PC-9 (cell line): ENCODE results near the gene ATXN1. TPM values are rescaled to one million over a fixed set of nuclear protein-coding genes. Genes with fewer than 3 reads are reported as not detected.
A peak's percentile ranks its signal among the peaks of the same experiment; 100 is the strongest.
"Not testable (repeated sequence)": the region's sequence is repeated elsewhere in the genome, so short reads cannot be mapped to it uniquely, and the experiment has no call there.

Experiments used
- BruUV-seq: library from RNA; stranded (reverse); fragments of 400-500 nt; replicated peaks from 2 replicates; lab custom pipeline; 2021; lab: Mats Ljungman, UMichigan
- CTCF ChIA-PET: fragments of 300-600 bp; sonication (Branson Sonifier 250); formaldehyde crosslinking; loops from one replicate; lab custom pipeline; 2022; ENCODE audit warnings: antibody characterized with exemption; lab: Charles Lee
- POLR2A ChIA-PET: fragments of 300-600 bp; sonication (Branson Sonifier 250); formaldehyde crosslinking; loops from one replicate; lab custom pipeline; 2022; ENCODE audit warnings: antibody characterized with exemption; ENCODE audit not compliant: unreplicated experiment; lab: Charles Lee
- DNase-seq, 2 experiments: peaks; one replicate each; pipeline versions ENCODE4 v3.0.0 to v3.0.0-alpha.2; 2015 to 2022; ENCODE audit warnings: mixed read lengths in 1 of 2
- H2AFZ ChIP-seq: fragments of 200-600 bp; sonication (generic); 2 replicates; pipeline ENCODE4 v1.8.1; 2017; ENCODE audit warnings: antibody characterized with exemption
- H3F3A ChIP-seq: fragments of 200-600 bp; sonication (generic); 2 replicates; pipeline ENCODE4 v1.8.1; 2017; ENCODE audit warnings: antibody characterized with exemption, mild to moderate bottlenecking, low read depth; ENCODE audit not compliant: insufficient read depth
- H3K27ac ChIP-seq: fragments of 200-600 bp; sonication (generic); 2 replicates; pipeline ENCODE4 v1.6.1; 2016; ENCODE audit warnings: mixed run types
- H3K27me3 ChIP-seq: fragments of 200-600 bp; sonication (generic); 2 replicates; pipeline ENCODE4 v1.6.1; 2016; ENCODE audit warnings: low read depth, mixed run types; ENCODE audit not compliant: insufficient read depth
- H3K36me3 ChIP-seq: fragments of 200-600 bp; sonication (generic); 2 replicates; pipeline ENCODE4 v1.6.1; 2016; ENCODE audit warnings: low read depth, mixed run types
- H3K4me1 ChIP-seq: fragments of 200-600 bp; sonication (generic); replicated peaks from 2 replicates; pipeline ENCODE4 v1.6.1; 2016; ENCODE audit warnings: mixed run types; ENCODE audit not compliant: insufficient read depth
- H3K4me2 ChIP-seq: fragments of 200-600 bp; sonication (generic); 2 replicates; pipeline ENCODE4 v1.6.1; 2017; ENCODE audit warnings: mixed run types
- H3K4me3 ChIP-seq: fragments of 200-600 bp; sonication (generic); 2 replicates; pipeline ENCODE4 v1.6.1; 2016; ENCODE audit warnings: mixed run types
- H3K79me2 ChIP-seq: fragments of 200-600 bp; sonication (generic); 2 replicates; pipeline ENCODE4 v1.6.1; 2017; ENCODE audit warnings: low read depth, mixed run types
- H3K9me2 ChIP-seq: fragments of 200-600 bp; sonication (generic); 2 replicates; pipeline ENCODE4 v1.8.1; 2017; ENCODE audit warnings: mild to moderate bottlenecking; ENCODE audit not compliant: insufficient read depth
- H3K9me3 ChIP-seq: fragments of 200-600 bp; sonication (generic); 2 replicates; pipeline ENCODE4 v1.8.1; 2016; ENCODE audit warnings: low read depth; ENCODE audit not compliant: insufficient read depth
- H4K20me1 ChIP-seq: fragments of 200-600 bp; sonication (generic); 2 replicates; pipeline ENCODE4 v1.8.1; 2017; ENCODE audit not compliant: insufficient read depth
- EZH2 ChIP-seq: fragments of 200-600 bp; sonication (generic); IDR thresholded peaks from 2 replicates; pipeline ENCODE4 v1.8.0; 2017; ENCODE audit warnings: antibody characterized with exemption, low read depth
- intact Hi-C: fragments of 100-400 bp; cut with micrococcal nuclease; formaldehyde crosslinking; loops from one replicate; pipeline ENCODE4 v1.10.0; 2022; ENCODE audit not compliant: unreplicated experiment
- total RNA-seq: library from RNA; stranded (reverse); gene quantifications from 2 replicates; pipeline ENCODE4 v1.2.3, GENCODE V29; 2021
- TF ChIP-seq, protein P1 (sequence below): fragments of 200-600 bp; sonication (generic); conservative IDR thresholded peaks from 2 replicates; pipeline ENCODE4 v1.6.1; 2017; ENCODE audit warnings: mixed run types, antibody characterized with exemption, mild to moderate bottlenecking, moderate library complexity

Gene ATXN1
- total RNA-seq, 1 experiment from 2014 or later: 42.7 TPM

- CTCF ChIA-PET: interaction anchor here (0.6 kb wide), 1 partner anchor 272 kb away, joined by 4 read pairs; no protein-coding TSS in a partner anchor
- H3K27me3 ChIP-seq: no peaks in the 10 kb centered on the region
- H3K36me3 ChIP-seq: no peaks in the 10 kb centered on the region; the same call in 1 of the 2 replicates
- BruUV-seq: no TSS peak
- no peaks in the 10 kb centered on the region for H4K20me1 ChIP-seq
- H3K79me2 ChIP-seq: peaks cover under 1% of the 10 kb centered on the region; the same call in 1 of the 2 replicates
- POLR2A ChIA-PET: no interaction called here
- H3K9me3 ChIP-seq: no peaks in the 10 kb centered on the region
- H3K4me2 ChIP-seq: no peak overlapping the region
- no peaks in the 10 kb centered on the region for H3K9me2 ChIP-seq
- H3K4me1 ChIP-seq: peaks cover 28% of the 10 kb centered on the region
- H2AFZ ChIP-seq: no peak overlapping the region
- no peak overlapping the region for H3K27ac ChIP-seq
- H3F3A ChIP-seq: peaks cover 10% of the 10 kb centered on the region; the same call in 1 of the 2 replicates
- intact Hi-C loops: no loop called here
- no peak overlapping the region for H3K4me3 ChIP-seq
- no peak for TF ChIP-seq EZH2
- TF ChIP-seq, protein P1, sequence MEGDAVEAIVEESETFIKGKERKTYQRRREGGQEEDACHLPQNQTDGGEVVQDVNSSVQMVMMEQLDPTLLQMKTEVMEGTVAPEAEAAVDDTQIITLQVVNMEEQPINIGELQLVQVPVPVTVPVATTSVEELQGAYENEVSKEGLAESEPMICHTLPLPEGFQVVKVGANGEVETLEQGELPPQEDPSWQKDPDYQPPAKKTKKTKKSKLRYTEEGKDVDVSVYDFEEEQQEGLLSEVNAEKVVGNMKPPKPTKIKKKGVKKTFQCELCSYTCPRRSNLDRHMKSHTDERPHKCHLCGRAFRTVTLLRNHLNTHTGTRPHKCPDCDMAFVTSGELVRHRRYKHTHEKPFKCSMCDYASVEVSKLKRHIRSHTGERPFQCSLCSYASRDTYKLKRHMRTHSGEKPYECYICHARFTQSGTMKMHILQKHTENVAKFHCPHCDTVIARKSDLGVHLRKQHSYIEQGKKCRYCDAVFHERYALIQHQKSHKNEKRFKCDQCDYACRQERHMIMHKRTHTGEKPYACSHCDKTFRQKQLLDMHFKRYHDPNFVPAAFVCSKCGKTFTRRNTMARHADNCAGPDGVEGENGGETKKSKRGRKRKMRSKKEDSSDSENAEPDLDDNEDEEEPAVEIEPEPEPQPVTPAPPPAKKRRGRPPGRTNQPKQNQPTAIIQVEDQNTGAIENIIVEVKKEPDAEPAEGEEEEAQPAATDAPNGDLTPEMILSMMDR: no peak
- no peak for DNase-seq
Observed at GRCh38 chr6:16633465-16633864, 127.8 kb downstream of the ATXN1 start.

DNA sequence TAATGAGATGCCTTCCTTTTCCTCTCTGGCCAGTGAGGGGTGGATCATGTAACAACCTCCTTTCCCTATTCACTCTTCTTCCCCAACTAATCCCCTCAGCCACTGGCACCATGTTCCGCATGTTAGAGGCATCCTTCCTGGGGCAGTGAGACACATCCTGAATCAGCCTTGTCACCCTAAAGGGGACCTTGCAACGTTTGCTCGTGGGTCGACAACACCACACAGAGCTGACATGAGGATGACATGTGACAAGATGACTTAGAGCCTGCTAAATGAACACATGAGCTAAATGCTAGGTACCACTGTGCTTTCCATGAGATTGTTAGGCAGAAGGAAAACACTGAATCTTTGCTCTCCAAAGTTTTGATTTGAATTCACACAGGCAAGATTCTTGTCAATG is 129.2 kb downstream of the ATXN1 start:
- H4K20me1 ChIP-seq: no peaks in the 10 kb centered on the region

DNA sequence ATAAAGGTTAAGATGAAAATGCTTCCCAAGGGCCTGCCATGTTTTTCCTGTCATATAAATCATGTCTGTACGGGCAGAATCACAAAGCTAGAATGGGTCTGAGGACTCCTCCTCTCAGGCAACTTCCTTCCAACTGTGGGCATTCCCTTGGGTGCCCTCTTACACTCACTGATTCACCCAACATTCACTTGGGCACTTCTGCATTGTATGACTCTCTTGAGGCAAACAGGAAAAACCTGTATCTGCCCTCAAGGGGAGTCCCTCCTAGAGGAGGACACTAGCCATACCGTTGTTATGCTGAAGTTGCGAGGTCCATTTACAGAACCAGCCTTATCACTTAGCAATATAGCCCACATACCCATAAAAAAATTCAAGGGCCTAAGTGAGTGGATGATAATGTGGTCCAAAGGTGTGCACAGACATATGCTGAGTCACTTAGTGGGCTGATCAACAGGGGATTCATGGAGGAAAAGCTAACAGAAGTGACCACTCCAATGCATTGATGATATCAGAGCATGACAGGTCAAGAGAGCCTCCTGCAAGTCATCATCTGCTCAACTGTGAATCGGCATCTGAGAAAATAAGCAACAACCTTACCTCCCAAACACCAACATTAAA is 131.1 kb downstream of the ATXN1 start:
- BruUV-seq: no TSS peak
- H3K9me2 ChIP-seq: no peaks in the 10 kb centered on the region
- H3K27me3 ChIP-seq: no peaks in the 10 kb centered on the region
- intact Hi-C loops: no loop called here
- H3K4me1 ChIP-seq: 0 out of 2 replicates have a peak, but pooled peaks cover 11% of the 10 kb centered on the region
- no peaks in the 10 kb centered on the region for H4K20me1 ChIP-seq
- DNase-seq: peak in 1 of 2 experiments; percentile 65
- CTCF ChIA-PET: no interaction called here
- POLR2A ChIA-PET: no interaction called here
- no peak overlapping the region for H2AFZ ChIP-seq
- no peaks in the 10 kb centered on the region for H3K79me2 ChIP-seq
- no peaks in the 10 kb centered on the region; the same call in 1 of the 2 replicates for H3K36me3 ChIP-seq
- H3K9me3 ChIP-seq: no peaks in the 10 kb centered on the region
- H3F3A ChIP-seq: no peaks in the 10 kb centered on the region
- no peak overlapping the region for H3K4me3 ChIP-seq
- TF ChIP-seq, protein P1: no peak
- no peak for TF ChIP-seq EZH2
- no peak overlapping the region for H3K27ac ChIP-seq
- no peak overlapping the region for H3K4me2 ChIP-seq

More for the DNA sequence above, 129.2 kb downstream of the ATXN1 start:
- no TSS peak for BruUV-seq
- H3K4me2 ChIP-seq: no peak overlapping the region
- H3K4me3 ChIP-seq: no peak overlapping the region
- no peaks in the 10 kb centered on the region for H3K27me3 ChIP-seq
- ChIA-PET POLR2A (no interaction called here), CTCF (no interaction called here)
- intact Hi-C loops: no loop called here
- no peaks in the 10 kb centered on the region; the same call in 1 of the 2 replicates for H3K36me3 ChIP-seq
- TF ChIP-seq EZH2: no peak
- TF ChIP-seq, protein P1: no peak
- no peaks in the 10 kb centered on the region for H3K9me3 ChIP-seq
- no peak overlapping the region for H2AFZ ChIP-seq
- H3K4me1 ChIP-seq: peaks cover 28% of the 10 kb centered on the region
- DNase-seq: no peak
- H3F3A ChIP-seq: peaks cover 10% of the 10 kb centered on the region; the same call in 1 of the 2 replicates
- no peaks in the 10 kb centered on the region for H3K9me2 ChIP-seq
- H3K79me2 ChIP-seq: no peaks in the 10 kb centered on the region
- no peak overlapping the region for H3K27ac ChIP-seq

- BruUV-seq, CTCF ChIA-PET, H3F3A ChIP-seq, H3K9me3 ChIP-seq, H3K36me3 ChIP-seq, H3K9me2 ChIP-seq, DNase-seq, H4K20me1 ChIP-seq, H3K79me2 ChIP-seq, H2AFZ ChIP-seq, H3K27ac ChIP-seq, POLR2A ChIA-PET, H3K4me2 ChIP-seq, H3K27me3 ChIP-seq, intact Hi-C loops, H3K4me3 ChIP-seq: not testable (repeated sequence)
- 0 out of 2 replicates have a peak, but pooled peaks cover 12% of the 10 kb centered on the region for H3K4me1 ChIP-seq
Observed at GRCh38 chr6:16628580-16628979, 132.7 kb downstream of the ATXN1 start.
